TTC549 (cell line): ENCODE data around the gene RBMS1.
A peak's percentile ranks its signal among the peaks of the same experiment; 100 is the strongest.

ENCODE experiments used
- FAIRE-seq: peaks from 2 replicates; lab custom pipeline; 2012; peaks lifted over from hg19 to GRCh38; lab: Jason Lieb, UNC

Gene RBMS1

DNA sequence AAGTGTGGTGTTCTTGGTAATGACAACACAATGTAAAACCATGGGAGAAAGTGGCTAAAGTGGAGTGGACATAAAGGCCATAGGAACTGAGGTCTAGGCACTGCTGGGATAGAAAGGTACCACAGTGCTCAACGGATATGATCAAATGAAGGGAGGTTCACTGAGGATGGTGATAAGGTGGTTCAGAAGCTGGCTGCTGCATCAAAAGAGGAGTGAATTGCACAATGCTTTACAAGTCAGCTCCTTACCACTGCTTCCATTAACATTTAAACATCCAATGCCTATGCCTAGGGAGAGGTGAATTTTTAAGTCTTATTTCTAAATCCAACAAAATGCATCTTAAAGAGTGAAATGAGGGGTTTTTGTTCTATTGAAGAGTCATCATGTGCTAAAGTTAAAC, 193.4 kb downstream of the RBMS1 start:
- no peak for FAIRE-seq

DNA sequence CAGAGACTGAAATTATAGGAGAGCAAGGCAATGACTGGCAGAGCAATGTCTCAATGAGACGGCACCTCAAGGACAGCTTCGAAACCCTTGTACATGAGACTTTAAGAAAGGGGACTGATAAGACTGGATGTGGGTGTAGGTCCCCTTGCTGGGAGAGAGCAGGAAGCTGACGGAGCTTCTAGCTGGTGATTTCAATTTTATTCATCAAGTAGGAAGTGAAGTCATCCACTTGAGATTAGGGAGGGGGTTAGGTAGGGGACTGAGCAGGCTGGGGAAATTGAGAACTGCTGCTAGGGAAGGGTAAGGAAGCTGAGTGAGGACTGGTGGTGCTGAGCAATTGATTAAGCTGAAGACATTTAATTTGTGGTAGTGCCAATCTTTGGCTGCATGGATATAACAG, 194.1 kb downstream of the RBMS1 start:
- FAIRE-seq: no peak

GRCh38 chr2:160298960-160299359, 194.6 kb downstream of the RBMS1 start:
- FAIRE-seq: no peak

GRCh38 chr2:160295519-160296207, 197.9 kb downstream of the RBMS1 start:
- FAIRE-seq: no peak

- no peak for FAIRE-seq
These were observed 198.7 kb downstream of the RBMS1 start for GRCh38 chr2:160294889-160295288.

- no peak for FAIRE-seq
These were observed 199.2 kb downstream of the RBMS1 start for GRCh38 chr2:160294339-160294803.

DNA sequence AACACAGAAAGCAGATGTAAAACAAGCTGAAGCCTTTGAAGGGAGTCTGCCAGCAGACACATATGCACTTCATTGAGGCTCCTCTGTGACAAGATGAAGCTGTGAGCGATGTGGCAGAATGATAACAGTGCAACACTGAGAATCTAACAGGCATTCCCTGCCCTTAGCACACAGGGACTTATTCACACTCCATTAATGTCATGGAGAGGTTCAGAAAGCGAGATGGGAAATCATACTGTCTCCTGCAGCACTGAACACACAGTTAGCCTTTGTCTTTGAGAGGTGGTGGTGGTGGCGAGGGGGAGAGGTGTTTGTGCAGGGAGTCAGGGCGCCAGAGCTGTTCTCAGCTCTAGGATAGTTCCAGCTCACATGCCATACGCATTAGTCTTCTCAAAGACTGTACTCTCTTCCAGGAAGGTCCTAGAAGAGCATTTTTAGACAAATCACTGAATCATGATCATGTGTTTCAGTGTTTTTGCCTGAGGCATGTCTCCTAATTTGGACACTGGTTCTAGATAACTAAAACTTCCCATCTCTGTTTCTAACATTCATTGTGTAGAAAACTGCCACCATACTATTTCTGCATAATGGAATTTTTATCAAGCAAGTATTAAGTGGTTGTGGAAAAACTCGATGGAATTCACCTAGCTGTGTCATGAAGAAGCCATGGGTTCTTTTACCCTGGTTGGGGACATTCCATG, 200.1 kb downstream of the RBMS1 start:
- FAIRE-seq: no peak

GRCh38 chr2:160292225-160292624, 201.4 kb downstream of the RBMS1 start:
- no peak for FAIRE-seq

GRCh38 chr2:160291382-160291781, 202.2 kb downstream of the RBMS1 start:
- FAIRE-seq: no peak

- FAIRE-seq: no peak
These were observed 203.0 kb downstream of the RBMS1 start for GRCh38 chr2:160290598-160290997.

DNA sequence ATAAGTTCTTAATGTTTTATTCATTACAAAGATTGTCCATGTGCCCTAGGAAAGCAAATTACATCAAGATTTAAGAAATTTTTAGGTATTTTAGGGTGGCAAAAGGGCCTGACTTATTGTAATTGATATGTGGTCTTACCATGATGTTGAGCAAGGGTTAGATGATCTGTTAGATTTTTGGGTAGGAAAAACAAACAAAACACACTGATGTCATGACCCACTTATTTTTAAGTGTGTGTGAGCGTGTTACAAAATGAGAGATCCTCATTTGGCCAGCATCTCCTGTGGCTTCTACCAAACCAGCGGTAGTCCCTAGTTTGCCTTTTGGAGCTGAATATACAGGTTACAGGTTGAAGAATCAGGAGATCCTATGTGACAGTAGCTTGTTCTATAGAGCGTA, 203.8 kb downstream of the RBMS1 start:
- no peak for FAIRE-seq

DNA sequence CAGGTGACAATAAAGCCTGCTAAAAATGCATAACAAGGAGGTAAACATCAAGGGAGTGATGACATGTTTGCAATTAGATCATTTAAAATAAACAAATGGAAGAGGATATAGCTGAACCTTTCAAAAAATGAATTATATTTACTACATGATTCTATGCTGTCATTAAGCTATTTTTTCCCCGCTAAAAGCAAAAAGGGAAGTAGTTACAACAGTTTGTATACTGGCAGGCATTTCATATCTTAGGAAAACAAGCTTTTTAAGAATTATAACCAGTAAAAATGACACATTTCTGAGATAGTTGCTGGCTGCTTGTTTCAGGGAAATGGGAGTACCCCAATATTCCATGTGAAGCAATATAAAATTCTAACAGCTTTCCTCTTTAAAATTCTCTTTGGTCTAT, 204.5 kb downstream of the RBMS1 start:
- no peak for FAIRE-seq

GRCh38 chr2:160288324-160288723, 205.3 kb downstream of the RBMS1 start:
- FAIRE-seq: no peak

GRCh38 chr2:160287476-160287875, 206.1 kb downstream of the RBMS1 start:
- no peak for FAIRE-seq

DNA sequence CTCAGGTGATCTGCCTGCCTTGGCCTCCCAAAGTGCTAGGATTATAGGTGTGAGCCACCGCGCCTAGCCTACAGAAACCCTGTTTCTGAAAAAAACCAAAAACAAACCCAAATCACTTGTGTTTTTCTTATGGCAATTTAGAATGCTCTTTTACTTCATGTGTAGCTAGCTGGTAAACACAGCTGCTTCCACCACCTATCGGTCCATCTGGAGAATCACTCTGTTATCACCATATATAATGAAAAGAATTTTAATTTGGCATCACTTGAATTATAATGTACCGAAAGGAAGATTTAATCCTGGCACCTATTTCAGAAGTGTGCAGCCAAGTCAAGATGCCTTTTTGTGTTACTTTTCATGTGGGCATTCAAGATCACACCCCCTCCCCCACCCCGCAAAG, 207.1 kb downstream of the RBMS1 start:
- FAIRE-seq: no peak

DNA sequence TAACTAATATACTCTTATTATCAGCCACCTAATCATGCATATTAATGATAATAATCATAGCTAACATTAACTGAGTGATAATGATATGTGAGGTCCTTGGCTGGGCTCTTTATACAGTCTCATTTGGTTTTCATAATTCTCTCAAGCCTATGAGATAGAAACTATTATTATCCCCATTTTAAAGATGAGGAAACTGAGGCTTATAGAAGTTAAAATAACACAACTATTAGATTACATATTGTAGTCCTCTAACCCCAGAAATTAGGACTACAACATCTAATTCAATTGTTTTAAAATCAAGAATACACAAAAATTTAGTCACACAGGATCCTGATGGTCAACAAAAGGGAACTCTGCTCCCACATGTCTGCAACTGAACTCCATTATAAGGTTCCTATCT, 209.9 kb downstream of the RBMS1 start:
- FAIRE-seq: no peak

GRCh38 chr2:160282063-160282580, 211.5 kb downstream of the RBMS1 start:
- FAIRE-seq: no peak

DNA sequence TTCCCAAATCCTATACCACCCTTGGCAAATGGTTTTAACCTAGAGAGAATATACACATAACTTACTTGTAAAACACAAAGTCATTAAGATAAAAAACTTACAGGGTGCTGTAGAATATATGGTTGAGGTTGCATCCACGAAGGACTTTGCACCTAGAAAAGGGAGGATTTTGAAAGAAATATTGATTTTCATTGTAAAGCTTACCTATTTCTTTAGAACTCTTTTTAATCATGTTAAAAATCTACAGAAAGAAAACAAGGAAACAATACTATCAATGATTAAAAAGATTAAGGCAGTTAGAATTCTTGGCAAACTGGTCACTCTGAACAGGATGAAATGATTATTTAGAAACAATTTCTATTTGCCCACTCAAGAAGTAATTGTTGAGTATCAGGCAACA, 212.4 kb downstream of the RBMS1 start:
- no peak for FAIRE-seq

- FAIRE-seq: no peak
These were observed 213.7 kb downstream of the RBMS1 start for GRCh38 chr2:160279813-160280465.

DNA sequence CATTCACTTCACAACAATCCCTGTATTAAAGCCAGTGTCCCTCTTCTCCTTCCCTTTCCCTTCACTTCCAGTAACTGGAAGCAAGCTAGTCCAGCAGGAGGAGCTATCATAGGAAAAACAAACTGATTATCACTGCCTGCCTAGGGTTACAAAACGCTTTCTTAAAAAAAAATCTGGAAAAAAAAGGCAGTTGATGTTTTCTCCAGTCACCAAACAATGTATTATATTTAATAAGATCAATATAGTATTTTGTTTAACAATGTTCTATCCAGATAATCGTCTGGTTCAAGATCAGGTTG, 214.8 kb downstream of the RBMS1 start:
- FAIRE-seq: peak; percentile 79

DNA sequence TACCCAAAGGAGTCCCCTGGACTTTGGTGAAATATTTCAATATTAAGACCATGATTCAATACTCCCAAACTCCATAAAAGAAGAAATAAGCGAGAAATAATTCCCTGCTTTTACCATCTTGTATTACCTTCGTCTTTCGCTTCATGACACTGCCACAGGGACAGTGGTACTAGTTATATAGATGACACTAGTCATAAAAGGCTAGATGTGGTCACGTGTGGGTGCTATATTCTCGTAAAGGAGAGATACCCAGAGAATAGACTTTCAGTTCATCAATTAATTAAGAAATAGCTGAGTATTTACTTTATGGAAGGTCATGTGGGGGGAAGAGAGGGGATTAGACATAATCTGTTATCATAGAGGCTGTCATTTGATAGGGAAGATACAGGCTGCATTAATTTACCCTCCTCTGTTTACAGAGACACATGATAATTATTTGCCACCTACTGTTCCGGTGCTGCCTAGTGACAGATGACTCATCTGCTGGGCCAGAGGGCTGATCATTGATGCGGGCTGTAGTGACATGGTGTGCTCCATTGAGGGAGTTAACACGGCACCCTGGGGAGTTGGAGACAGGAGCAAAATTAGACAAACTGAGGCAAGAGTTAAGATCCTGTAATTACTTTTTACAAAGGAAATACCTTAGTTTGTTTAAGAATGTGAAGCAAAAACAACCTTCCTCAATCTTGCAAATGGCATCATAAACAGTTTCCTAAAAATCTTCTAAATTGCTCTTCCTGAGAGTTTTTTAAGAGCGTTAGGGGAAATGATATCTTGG, 215.3 kb downstream of the RBMS1 start:
- FAIRE-seq: no peak

DNA sequence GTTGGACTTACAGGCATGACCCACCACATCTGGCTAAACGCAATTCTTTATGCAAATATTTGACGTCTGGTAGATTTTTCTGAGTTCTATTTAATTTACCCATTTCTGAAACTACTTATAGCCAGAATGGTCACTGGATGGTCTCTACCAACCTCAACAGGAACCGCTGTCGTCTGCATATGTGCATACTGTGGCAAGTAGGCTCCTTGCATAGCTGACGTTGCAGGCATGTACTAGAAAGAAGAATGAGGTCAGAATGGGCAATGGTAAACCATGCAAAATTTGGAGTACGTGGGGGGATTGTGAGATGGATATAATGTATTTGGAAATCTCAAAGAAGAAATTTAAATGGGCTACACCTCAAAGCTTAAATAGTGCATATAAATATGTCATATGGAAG, 216.5 kb downstream of the RBMS1 start:
- no peak for FAIRE-seq

GRCh38 chr2:160275656-160276055, 218.0 kb downstream of the RBMS1 start:
- FAIRE-seq: no peak
